Cortex of kidney (tissue), 1 donor: ENCODE data around the gene ADAMTS7.
"Not testable (repeated sequence)": the region's sequence is repeated elsewhere in the genome, so short reads cannot be mapped to it uniquely, and the experiment has no call there.

Source experiments
- DNase-seq: peaks from one replicate; lab custom pipeline; 2025; lab: John Stamatoyannopoulos, UW

The ADAMTS7 gene

GRCh38 chr15:78766041-78766440 lies 45.2 kb downstream of the ADAMTS7 start:
- no peak for DNase-seq

- DNase-seq, result not testable (repeated sequence)
Observed at GRCh38 chr15:78765154-78765860, 46.0 kb downstream of the ADAMTS7 start.

GRCh38 chr15:78764340-78765153 lies 46.7 kb downstream of the ADAMTS7 start:
- not testable (repeated sequence) for DNase-seq

DNA sequence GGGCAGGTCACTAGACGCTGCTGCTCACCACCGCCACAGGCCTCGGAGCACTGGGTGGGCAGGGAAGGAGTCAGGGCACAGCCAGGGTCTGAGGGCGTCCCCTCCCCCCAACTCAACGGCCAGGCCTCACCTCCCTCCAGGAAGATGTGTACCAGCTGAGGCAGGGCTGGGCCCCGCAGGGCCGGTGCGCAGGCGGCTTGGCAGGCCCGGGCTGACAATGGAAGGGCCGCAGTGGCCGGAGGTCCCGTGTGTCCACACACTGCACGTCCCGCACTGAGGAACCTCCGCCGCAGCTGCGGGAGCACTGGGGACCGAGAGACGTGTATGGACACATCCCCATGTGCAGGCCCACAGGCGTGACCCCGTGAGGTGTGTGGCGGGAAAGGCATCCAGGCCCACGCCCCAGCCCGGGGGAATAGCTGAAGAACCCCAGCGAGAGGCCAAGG lies 47.4 kb downstream of the ADAMTS7 start:
- no peak for DNase-seq

GRCh38 chr15:78762985-78763795 lies 48.1 kb downstream of the ADAMTS7 start:
- DNase-seq, result no peak

DNA sequence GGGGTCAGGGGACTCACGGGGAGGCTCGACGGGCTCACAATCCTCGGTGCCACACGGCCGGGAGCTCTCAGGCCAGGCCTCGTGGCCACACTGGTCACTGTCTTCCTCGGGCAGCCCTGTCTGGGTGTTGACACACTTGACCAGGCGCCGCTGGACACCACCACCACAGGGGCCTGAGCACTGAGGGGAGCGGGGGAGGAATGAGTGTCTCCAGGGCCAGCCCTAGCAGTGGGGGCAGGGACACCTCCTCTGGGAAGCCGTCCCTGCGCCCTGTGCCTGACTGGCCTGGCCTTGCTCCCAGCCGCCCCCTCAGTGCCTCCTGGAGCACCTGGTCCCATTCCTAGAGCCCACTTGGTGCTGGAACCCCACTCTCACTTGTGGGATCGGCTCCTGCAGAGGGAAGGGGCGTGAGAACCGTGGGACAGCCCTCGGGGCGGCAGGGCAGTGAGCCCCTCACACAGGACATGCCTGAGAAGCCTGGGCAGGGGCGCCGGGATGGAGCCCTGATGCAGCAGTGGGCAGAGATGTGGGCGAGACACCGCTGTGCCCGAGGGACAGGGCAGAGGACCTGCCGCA lies 48.8 kb downstream of the ADAMTS7 start:
- DNase-seq, result not testable (repeated sequence)

DNA sequence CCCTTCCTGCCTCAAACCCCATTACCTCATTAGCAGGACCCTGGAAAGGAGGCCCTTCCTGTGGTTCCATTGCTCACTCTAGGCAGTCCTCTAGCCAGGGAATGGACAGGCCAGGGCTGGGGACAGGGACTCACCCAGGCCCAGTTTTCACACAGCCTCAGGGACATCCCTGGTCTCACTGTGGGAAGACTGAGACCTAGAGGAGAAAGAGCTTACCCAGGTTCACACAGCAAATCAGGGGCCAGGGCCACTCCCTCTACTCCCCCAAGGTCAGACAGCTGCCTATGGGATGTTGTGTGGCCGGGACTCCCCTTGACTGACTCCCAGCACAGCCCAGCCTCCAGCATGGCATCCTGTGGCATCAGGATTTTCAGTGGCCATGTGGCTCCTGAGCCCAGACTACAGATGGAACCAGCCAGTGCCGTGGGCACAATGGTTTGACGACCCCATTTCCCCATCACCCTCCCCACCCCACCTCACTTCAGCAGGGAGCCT lies 49.3 kb downstream of the ADAMTS7 start:
- no peak for DNase-seq

DNA sequence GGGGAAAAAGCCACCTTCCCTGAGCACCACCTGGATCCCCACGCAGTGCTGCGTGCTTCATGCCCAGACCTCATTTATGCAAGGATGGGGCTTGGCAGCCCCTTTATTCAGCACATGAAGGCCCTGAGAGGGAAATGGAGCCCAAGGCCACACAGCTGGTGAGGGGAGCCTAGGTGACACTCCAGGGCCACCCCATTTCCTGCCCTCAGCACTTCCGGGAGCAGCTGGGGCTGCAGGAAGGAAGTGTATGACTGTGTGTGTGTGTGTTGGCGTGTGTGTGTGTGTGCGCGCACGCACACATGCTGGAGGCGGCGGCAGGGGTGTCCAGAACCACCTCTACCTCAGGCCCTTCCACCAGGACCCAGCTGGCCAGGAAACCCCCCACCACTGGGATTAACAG lies 49.8 kb downstream of the ADAMTS7 start:
- not testable (repeated sequence) for DNase-seq

DNA sequence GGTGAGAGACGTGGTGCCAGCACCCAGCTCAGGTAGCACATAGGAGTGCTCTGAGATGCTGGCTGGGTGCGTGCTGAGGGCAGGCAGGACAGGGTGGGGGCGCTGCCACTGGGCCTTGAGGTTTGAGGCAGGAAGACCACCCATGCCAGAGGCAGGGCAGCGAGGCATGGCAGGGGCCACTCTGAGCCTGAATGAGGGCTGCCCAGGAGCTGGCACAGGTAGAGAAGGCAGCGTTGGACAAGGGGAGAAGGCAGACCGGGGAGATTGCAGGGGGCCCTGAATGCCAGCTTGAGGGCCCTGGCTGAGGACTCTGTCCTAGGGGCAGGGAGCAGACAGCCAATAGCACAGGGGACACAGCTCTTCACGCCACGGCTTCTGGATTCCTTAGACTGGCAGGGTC lies 50.2 kb downstream of the ADAMTS7 start:
- DNase-seq, result no peak

DNA sequence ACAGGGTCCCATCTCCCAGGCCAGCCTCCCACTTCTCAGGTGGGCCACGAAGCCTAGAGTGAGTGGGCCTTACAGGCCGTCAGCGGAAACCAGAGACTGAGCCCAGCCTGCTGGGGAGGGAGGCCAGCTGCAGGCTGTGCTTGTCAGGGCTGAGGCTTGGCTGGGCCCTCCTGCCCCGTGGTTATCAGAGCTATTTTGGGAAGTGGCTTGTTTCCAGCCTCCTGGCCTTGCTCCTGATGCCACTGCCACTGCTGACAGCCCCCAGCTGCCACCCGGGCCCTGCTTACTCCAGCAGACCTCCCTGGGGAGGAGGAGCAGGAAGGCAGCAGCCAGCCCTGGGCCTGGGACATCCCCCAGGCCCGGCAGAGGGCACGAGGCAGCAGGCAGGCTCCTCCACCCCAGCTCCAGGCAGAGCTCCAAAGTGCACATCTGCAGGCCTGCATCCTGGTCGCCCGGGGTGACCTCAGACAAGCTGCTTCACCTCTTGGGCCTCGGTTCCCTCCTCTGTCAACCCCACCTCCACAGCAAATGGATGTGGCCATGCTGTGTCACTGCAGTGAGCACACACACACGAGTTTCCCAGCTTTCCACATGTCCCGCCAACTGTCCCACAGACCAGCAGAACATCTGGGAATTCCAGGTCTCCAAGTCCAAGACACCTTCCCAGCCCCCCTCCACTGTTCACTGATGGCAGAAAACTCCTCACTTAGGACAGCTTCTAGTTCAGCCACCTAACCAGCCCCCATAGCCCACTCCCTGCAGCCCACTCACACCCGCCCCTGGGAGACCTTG lies 51.0 kb downstream of the ADAMTS7 start:
- DNase-seq, result not testable (repeated sequence)

- not testable (repeated sequence) for DNase-seq
Observed at GRCh38 chr15:78759361-78759998, 51.8 kb downstream of the ADAMTS7 start.

GRCh38 chr15:78758486-78759200 lies 52.6 kb downstream of the ADAMTS7 start:
- not testable (repeated sequence) for DNase-seq

DNA sequence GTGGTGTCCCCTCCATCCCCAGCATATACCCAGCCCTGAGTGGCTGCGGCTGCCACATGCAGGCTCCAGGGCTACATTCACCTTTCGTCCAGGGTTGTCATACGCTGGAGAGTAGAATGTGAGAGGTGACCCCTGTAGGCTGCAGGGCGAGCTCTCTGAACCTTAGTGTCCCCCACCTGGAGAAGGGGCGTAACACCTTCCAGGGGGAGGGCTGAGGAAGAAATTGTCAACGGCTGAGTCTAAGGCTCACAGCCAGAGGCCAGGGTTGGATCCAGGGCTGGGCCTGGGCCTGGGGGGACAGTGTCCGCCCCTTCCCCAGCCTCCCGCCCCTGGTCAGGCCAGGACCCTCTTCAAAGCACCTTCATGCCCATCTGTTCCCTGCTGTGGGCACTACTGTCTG lies 53.2 kb downstream of the ADAMTS7 start:
- not testable (repeated sequence) for DNase-seq

DNA sequence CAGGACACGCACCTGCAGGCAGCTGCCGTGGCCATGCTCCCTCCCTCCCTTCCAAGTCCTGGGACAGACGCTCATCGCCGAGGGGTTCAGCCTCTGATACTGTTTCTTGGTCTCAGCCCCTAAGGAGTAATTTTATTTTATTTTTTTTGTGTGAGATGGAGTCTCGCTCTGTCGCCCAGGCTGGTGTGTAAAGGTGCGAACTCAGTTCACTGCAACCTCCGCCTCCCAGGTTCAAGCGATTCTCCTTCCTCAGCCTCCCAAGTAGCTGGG lies 53.7 kb downstream of the ADAMTS7 start:
- no peak for DNase-seq

GRCh38 chr15:78756781-78757635 lies 54.3 kb downstream of the ADAMTS7 start:
- not testable (repeated sequence) for DNase-seq

DNA sequence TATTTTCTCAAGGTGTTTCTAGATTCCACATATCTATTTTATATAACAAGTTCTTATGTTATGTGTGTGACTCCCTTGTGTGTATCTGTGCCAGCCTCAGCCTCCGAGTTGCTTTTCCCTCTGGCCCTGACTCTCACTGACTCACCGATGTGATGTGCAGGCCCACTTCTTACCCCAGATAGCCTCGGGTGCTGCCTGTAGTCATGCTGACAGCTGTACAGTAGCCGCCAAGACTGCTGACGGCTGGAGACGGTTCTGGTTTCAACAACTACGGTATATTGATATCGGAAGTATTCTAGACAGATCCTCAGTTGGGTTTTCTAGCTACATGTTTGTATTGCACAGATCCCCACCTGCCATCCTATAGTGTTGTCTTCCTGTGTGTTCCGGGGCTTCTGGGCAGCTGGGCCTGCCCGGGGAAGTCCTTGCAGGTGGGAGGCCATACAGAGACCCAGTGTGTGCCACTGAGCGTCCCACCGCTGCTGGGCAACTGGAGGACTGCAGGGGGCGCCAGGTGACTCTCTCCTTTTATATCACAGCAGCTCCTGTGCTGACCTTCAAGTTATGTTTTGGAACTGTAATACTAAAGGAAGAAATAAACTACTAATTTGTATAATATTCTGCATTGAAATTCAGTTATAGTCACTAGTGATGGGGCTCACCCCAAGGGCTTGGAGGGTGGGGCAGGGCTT lies 55.2 kb downstream of the ADAMTS7 start:
- not testable (repeated sequence) for DNase-seq

GRCh38 chr15:78754637-78755280 lies 56.5 kb downstream of the ADAMTS7 start:
- not testable (repeated sequence) for DNase-seq
